22Rv1 (cell line): ENCODE data around the gene ARHGAP23.

ENCODE experiments used
- ZFX ChIP-seq: fragments of 450-650 bp; IDR thresholded peaks from 2 replicates; pipeline ENCODE4 v1.6.1; 2017; ENCODE audit warnings: antibody characterized with exemption, borderline replicate concordance
- TF ChIP-seq, protein P1 (sequence below): fragments of 450-650 bp; IDR thresholded peaks from 2 replicates; pipeline ENCODE4 v1.5.1; 2017; ENCODE audit warnings: mild to moderate bottlenecking

DNA sequence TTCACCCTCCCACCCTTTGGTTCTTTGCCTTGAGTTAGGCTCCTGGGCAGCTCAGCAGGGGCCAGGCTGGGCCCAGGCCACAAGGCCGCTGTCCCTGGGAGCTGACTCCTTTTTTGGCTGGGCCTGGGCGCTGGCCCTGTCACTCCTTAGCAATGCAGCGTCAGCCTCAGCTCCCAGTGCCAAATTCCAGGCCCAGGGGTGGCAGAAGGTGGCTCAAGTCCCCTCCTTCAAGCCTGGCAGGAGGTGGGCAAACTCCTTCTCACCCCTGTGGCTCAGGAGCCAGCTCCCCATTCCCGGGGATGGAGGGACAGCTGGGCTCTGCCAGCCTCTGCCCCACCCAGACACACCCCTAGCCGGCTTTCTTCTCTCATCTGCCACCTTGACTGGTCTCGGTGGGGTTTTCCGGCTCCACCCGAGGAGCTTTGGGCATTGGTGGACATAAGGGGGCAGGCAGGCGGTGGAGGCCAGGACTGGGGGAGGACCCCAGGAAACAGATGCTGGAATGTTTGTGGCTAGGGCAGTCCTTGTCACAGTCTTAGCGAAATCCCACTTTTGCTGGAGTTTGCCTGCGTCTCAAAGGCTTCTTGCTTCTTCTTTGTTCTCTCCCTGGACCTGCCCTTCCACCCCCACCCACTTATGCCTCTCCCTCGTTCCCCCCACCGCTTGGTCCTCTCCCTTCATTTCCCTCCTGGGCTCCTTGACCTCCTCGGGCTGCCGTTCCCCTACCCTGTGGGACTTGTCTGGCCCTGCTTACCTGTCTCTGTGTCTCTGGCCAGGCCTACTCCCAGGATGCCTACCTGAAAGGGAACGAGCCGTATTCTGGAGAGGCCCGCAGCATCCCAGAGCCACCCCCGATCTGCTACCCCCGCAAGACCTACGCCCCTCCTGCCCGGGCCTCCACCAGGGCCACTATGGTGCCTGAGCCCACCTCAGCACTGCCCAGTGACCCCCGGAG lies 37.4 kb downstream of the ARHGAP23 start:
- TF ChIP-seq, protein P1, sequence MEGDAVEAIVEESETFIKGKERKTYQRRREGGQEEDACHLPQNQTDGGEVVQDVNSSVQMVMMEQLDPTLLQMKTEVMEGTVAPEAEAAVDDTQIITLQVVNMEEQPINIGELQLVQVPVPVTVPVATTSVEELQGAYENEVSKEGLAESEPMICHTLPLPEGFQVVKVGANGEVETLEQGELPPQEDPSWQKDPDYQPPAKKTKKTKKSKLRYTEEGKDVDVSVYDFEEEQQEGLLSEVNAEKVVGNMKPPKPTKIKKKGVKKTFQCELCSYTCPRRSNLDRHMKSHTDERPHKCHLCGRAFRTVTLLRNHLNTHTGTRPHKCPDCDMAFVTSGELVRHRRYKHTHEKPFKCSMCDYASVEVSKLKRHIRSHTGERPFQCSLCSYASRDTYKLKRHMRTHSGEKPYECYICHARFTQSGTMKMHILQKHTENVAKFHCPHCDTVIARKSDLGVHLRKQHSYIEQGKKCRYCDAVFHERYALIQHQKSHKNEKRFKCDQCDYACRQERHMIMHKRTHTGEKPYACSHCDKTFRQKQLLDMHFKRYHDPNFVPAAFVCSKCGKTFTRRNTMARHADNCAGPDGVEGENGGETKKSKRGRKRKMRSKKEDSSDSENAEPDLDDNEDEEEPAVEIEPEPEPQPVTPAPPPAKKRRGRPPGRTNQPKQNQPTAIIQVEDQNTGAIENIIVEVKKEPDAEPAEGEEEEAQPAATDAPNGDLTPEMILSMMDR, result no peak
- no peak for TF ChIP-seq ZFX
